Measurements from ENCODE around the gene TRPM3. TPM values are rescaled to one million over a fixed set of nuclear protein-coding genes. Genes with fewer than 3 reads are reported as not detected.

The TRPM3 gene
- total RNA-seq, 4 donors from 2014 or later, result 0.51 to 8.4 (median 3.3) TPM

- TF ChIP-seq CTCF (IDR thresholded peaks at IDR 0.05), result no peak
- no peak for TF ChIP-seq POLR2A (IDR thresholded peaks at IDR 0.05)
- intact Hi-C loops (cut with DNase I; ENCODE audit: low total_unique reads), result no loop called here
- H3K36me3 ChIP-seq, result no peaks in the 10 kb centered on the region
Observed at GRCh38 chr9:70811638-70812037, 309.8 kb downstream of the TRPM3 start.

GRCh38 chr9:70806875-70807274 lies 314.5 kb downstream of the TRPM3 start:
- intact Hi-C loops (cut with DNase I; ENCODE audit: low total_unique reads), result no loop called here
- DNase-seq, result no peak
- Histone ChIP-seq H3K4me3 (no peak overlapping the region), H3K4me1 (no peaks in the 10 kb centered on the region), H3K36me3 (no peaks in the 10 kb centered on the region), H3K9me3 (no peaks in the 10 kb centered on the region), H3K27me3 (no peaks in the 10 kb centered on the region), H3K27ac (no peak overlapping the region)
- TF ChIP-seq POLR2A (IDR thresholded peaks at IDR 0.05) (no peak), CTCF (IDR thresholded peaks at IDR 0.05) (no peak)

More at GRCh38 chr9:70811638-70812037, 309.8 kb downstream of the TRPM3 start:
- no peaks in the 10 kb centered on the region for H3K27me3 ChIP-seq
- H3K4me3 ChIP-seq, result no peak overlapping the region
- no peak for DNase-seq
- H3K9me3 ChIP-seq, result no peaks in the 10 kb centered on the region
- H3K27ac ChIP-seq, result no peak overlapping the region
- no peaks in the 10 kb centered on the region for H3K4me1 ChIP-seq

GRCh38 chr9:70805949-70806348 lies 315.5 kb downstream of the TRPM3 start:
- Histone ChIP-seq H3K4me1 (no peaks in the 10 kb centered on the region), H3K9me3 (no peaks in the 10 kb centered on the region), H3K36me3 (no peaks in the 10 kb centered on the region), H3K27me3 (no peaks in the 10 kb centered on the region), H3K27ac (no peak overlapping the region), H3K4me3 (no peak overlapping the region)
- DNase-seq, result peak; percentile 27 to 33
- intact Hi-C loops (cut with DNase I; ENCODE audit: low total_unique reads), result no loop called here
- TF ChIP-seq CTCF (IDR thresholded peaks at IDR 0.05) (no peak), POLR2A (IDR thresholded peaks at IDR 0.05) (no peak)

GRCh38 chr9:70802758-70803436 lies 318.5 kb downstream of the TRPM3 start:
- H3K4me1 ChIP-seq, result no peaks in the 10 kb centered on the region
- no peak overlapping the region for H3K4me3 ChIP-seq
- intact Hi-C loops (cut with DNase I; ENCODE audit: low total_unique reads), result no loop called here
- no peak for DNase-seq
- H3K36me3 ChIP-seq, result no peaks in the 10 kb centered on the region
- no peak for TF ChIP-seq CTCF (IDR thresholded peaks at IDR 0.05)
- no peak for TF ChIP-seq POLR2A (IDR thresholded peaks at IDR 0.05)
- H3K27me3 ChIP-seq, result no peaks in the 10 kb centered on the region
- H3K9me3 ChIP-seq, result no peaks in the 10 kb centered on the region
- H3K27ac ChIP-seq, result no peak overlapping the region

- H3K27ac ChIP-seq, result no peak overlapping the region
- DNase-seq, result no peak
Observed at GRCh38 chr9:70802206-70802605, 319.2 kb downstream of the TRPM3 start.

More at GRCh38 chr9:70802206-70802605, 319.2 kb downstream of the TRPM3 start:
- H3K27me3 ChIP-seq, result no peaks in the 10 kb centered on the region
- H3K4me3 ChIP-seq, result no peak overlapping the region
- no peaks in the 10 kb centered on the region for H3K36me3 ChIP-seq
- intact Hi-C loops (cut with DNase I; ENCODE audit: low total_unique reads), result no loop called here
- H3K9me3 ChIP-seq, result no peaks in the 10 kb centered on the region
- no peaks in the 10 kb centered on the region for H3K4me1 ChIP-seq
- no peak for TF ChIP-seq CTCF (IDR thresholded peaks at IDR 0.05)
- no peak for TF ChIP-seq POLR2A (IDR thresholded peaks at IDR 0.05)
